ENCODE results near the gene TSPAN32.

DNA sequence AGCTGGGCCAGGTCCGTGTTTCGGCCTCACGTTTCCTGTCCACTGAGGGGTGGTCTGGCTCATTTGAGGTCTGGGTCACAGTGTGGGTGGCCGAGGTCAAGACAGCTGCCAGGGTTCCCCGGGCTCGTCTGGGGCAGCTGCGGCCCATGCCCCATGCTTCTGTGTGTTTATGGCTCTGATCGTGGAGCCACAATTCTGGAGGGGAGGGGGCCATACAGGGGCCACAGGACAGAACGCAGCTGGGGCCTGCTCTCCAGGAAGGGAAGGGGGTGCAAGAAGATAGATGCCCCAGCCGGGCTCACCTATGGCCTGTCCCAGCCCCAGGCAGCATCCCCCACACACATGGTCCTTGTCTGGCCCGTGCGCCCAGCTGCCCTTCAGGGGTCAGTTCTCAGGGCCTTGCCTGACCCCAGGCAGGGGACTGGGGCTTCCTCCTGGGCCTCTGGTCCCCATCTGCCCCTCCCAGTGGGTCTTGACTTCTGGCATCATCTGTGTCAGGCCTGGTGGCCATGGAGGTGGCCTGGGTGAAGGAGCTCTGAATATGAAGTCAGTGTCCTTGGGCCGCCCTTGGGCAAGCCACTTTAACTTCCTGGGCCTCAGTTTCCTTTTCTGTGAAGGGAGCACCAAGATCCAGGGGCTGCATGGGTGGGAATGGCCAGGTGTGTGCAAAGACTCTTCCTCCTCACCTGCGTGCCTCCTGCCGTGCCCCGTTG, 8.4 kb downstream of the TSPAN32 start:
- TF ChIP-seq, protein P1, sequence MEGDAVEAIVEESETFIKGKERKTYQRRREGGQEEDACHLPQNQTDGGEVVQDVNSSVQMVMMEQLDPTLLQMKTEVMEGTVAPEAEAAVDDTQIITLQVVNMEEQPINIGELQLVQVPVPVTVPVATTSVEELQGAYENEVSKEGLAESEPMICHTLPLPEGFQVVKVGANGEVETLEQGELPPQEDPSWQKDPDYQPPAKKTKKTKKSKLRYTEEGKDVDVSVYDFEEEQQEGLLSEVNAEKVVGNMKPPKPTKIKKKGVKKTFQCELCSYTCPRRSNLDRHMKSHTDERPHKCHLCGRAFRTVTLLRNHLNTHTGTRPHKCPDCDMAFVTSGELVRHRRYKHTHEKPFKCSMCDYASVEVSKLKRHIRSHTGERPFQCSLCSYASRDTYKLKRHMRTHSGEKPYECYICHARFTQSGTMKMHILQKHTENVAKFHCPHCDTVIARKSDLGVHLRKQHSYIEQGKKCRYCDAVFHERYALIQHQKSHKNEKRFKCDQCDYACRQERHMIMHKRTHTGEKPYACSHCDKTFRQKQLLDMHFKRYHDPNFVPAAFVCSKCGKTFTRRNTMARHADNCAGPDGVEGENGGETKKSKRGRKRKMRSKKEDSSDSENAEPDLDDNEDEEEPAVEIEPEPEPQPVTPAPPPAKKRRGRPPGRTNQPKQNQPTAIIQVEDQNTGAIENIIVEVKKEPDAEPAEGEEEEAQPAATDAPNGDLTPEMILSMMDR (conservative IDR thresholded peaks at IDR 0.05; ENCODE audit: low read depth, low read length): no peak
- TF ChIP-seq EZH2 (IDR thresholded peaks at IDR 0.05; ENCODE audit: borderline replicate concordance, low read depth, low read length, poor library complexity, severe bottlenecking): no peak

All from A673 (cell line).